ENCODE data around the gene ADAMTSL3. TPM values are rescaled to one million over a fixed set of nuclear protein-coding genes. Genes with fewer than 3 reads are reported as not detected.

Gene ADAMTSL3
- total and polyA plus RNA-seq, 2 of the 4 experiments (the other 2 are of a cell fraction), result under 0.01 to 0.02 TPM

DNA sequence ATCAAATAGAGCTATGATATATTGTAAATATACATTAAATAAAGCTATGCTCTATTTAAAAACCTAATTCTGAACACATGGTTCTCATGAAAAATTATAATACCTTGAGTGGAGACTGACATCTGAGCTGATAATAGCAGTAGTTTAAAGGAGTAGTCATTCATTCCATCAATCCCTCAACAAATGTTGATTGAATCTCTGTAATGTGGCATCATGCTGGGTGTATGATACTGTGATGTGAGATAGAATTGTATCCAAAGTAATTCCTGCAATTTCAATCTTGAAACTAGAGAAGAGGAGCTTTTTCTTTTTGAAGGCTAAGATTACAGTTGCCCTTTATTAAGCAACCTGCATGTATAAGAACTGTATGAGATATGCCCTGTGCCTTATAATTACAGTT is 63.1 kb downstream of the ADAMTSL3 start:
- no peak overlapping the region for H3K14ac ChIP-seq (replicated peaks; ENCODE audit: low read depth, low read length)
- no peak overlapping the region for H2AFZ ChIP-seq (replicated peaks; ENCODE audit: low read length, poor library complexity)
- H3K18ac ChIP-seq (ENCODE audit: low read depth, low read length), result no peak overlapping the region
- H2AK9ac ChIP-seq (replicated peaks; ENCODE audit: low read depth, low read length, poor library complexity), result no peak overlapping the region
- H3K56ac ChIP-seq (ENCODE audit: extremely low read depth, insufficient read depth, low read length), result no peak overlapping the region
- dilution Hi-C loops (cut with HindIII; ENCODE audit: low sequenced_read_pairs, unreplicated experiment), result no loop called here
- no peak overlapping the region for H4K5ac ChIP-seq (ENCODE audit: low read depth, low read length)
- no peaks in the 10 kb centered on the region for H4K20me1 ChIP-seq (ENCODE audit: insufficient read depth, low read length)
- H3K9ac ChIP-seq (ENCODE audit: low read depth, low read length), result no peak overlapping the region
- no peaks in the 10 kb centered on the region for H3K27me3 ChIP-seq (ENCODE audit: control insufficient read depth, insufficient read depth, low read length)
- POLR2A ChIA-PET (ENCODE audit: unreplicated experiment), result no interaction called here
- H3K4me3 ChIP-seq (ENCODE audit: insufficient read depth, low read depth, low read length), result no peak overlapping the region
- no peak for TF ChIP-seq CEBPB (IDR thresholded peaks at IDR 0.05; ENCODE audit: low read depth, low read length)
- TF ChIP-seq POLR2A (IDR thresholded peaks at IDR 0.05; ENCODE audit: low read depth, low read length), result no peak
- TF ChIP-seq RAD21 (IDR thresholded peaks at IDR 0.05; ENCODE audit: low read length), result no peak
- no peak for TF ChIP-seq RCOR1 (IDR thresholded peaks at IDR 0.05; ENCODE audit: insufficient replicate concordance, low read length)
- TF ChIP-seq USF2 (IDR thresholded peaks at IDR 0.05; ENCODE audit: low read depth, low read length), result no peak
- no peak for TF ChIP-seq NFE2L2 (IDR thresholded peaks at IDR 0.05; ENCODE audit: low read depth, low read length)
- no peak for TF ChIP-seq MXI1 (IDR thresholded peaks at IDR 0.05; ENCODE audit: borderline replicate concordance, low read depth, low read length)
- TF ChIP-seq BHLHE40 (IDR thresholded peaks at IDR 0.05; ENCODE audit: low read depth, low read length), result no peak
- TF ChIP-seq RFX5 (IDR thresholded peaks at IDR 0.05; ENCODE audit: low read depth, low read length), result no peak
- no peak for TF ChIP-seq CTCF (conservative IDR thresholded peaks at IDR 0.05; ENCODE audit: low read depth, low read length)
- TF ChIP-seq, protein P1, sequence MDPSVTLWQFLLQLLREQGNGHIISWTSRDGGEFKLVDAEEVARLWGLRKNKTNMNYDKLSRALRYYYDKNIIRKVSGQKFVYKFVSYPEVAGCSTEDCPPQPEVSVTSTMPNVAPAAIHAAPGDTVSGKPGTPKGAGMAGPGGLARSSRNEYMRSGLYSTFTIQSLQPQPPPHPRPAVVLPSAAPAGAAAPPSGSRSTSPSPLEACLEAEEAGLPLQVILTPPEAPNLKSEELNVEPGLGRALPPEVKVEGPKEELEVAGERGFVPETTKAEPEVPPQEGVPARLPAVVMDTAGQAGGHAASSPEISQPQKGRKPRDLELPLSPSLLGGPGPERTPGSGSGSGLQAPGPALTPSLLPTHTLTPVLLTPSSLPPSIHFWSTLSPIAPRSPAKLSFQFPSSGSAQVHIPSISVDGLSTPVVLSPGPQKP (IDR thresholded peaks at IDR 0.05; ENCODE audit: borderline replicate concordance, low read depth, low read length), result no peak
- no peak for TF ChIP-seq MAZ (IDR thresholded peaks at IDR 0.05; ENCODE audit: borderline replicate concordance, low read depth, low read length)
- no TSS peak for BruUV-seq (replicated peaks)
- no peak overlapping the region for H4K8ac ChIP-seq (ENCODE audit: low read depth in 2 of 2, low read length in 2 of 2)
- ATAC-seq (ENCODE audit: low read depth) (no peak), DNase-seq (no peak)
- H3K23ac ChIP-seq (ENCODE audit: low read depth, low read length), result no peak overlapping the region
- in situ Hi-C loops (cut with MboI; ENCODE audit: low sequenced_read_pairs), result no loop called here
- H2BK5ac ChIP-seq (ENCODE audit: low read depth, low read length, poor library complexity, severe bottlenecking), result no peak overlapping the region
- H3K9me3 ChIP-seq (ENCODE audit: control insufficient read depth, insufficient read depth, low read length), result no peaks in the 10 kb centered on the region
- no peak overlapping the region for H3K27ac ChIP-seq (ENCODE audit: insufficient read depth, low read length)
- no peaks in the 10 kb centered on the region for H3K9me1 ChIP-seq (ENCODE audit: insufficient read depth, low read length)
- no peak overlapping the region for H2BK15ac ChIP-seq (ENCODE audit: low read depth, low read length)
- H2BK20ac ChIP-seq (ENCODE audit: low read depth, low read length), result no peak overlapping the region
- intact Hi-C loops (cut with micrococcal nuclease), result no loop called here
- H3K4me1 ChIP-seq (ENCODE audit: control insufficient read depth, insufficient read depth, low read length), result no peaks in the 10 kb centered on the region
- no peak overlapping the region for H2AK5ac ChIP-seq (ENCODE audit: low read depth, low read length)
- no peaks in the 10 kb centered on the region for H3K79me1 ChIP-seq (ENCODE audit: low read depth in 1 of 2, low read length in 2 of 2)
- H2BK120ac ChIP-seq (ENCODE audit: low read depth, low read length), result no peak overlapping the region
- no peak overlapping the region for H4K91ac ChIP-seq (ENCODE audit: insufficient read depth, low read depth, low read length)
- no peak overlapping the region for H3K4ac ChIP-seq (ENCODE audit: low read depth, low read length)
- CTCF ChIA-PET, result no interaction called here
- no peak overlapping the region for H3K4me2 ChIP-seq (ENCODE audit: low read depth, low read length)
- H3K36me3 ChIP-seq (ENCODE audit: control insufficient read depth, insufficient read depth, low read length), result no peaks in the 10 kb centered on the region
